Eye (tissue), 1 donor: ENCODE measurements around the gene TCOF1.
A peak's percentile ranks its signal among the peaks of the same experiment; 100 is the strongest.
"Not testable (repeated sequence)": the region's sequence is repeated elsewhere in the genome, so short reads cannot be mapped to it uniquely, and the experiment has no call there.

Source experiments
- DNase-seq: peaks from one replicate; pipeline ENCODE4 v3.0.0-alpha.2; 2015

TCOF1 gene

GRCh38 chr5:150407096-150407720 is 49.7 kb downstream of the TCOF1 start:
- DNase-seq, result no peak

- DNase-seq, result no peak
These were observed 50.9 kb downstream of the TCOF1 start for GRCh38 chr5:150408231-150408943.

GRCh38 chr5:150409638-150410523 is 52.4 kb downstream of the TCOF1 start:
- DNase-seq, result peak; percentile 93

- peak; percentile 88 for DNase-seq
These were observed 53.2 kb downstream of the TCOF1 start for GRCh38 chr5:150410524-150411244.

- no peak for DNase-seq
These were observed 53.9 kb downstream of the TCOF1 start for GRCh38 chr5:150411245-150411979.

- DNase-seq, result peak; percentile 83
These were observed 55.0 kb downstream of the TCOF1 start, which contains the start of gene CD74 for GRCh38 chr5:150412319-150413175. CD74 (minus strand) TSS chr5:150412910; CDS start chr5:150412749, 161 bp downstream.

- DNase-seq, result no peak
These were observed 55.8 kb downstream of the TCOF1 start for GRCh38 chr5:150413176-150413901.

- not testable (repeated sequence) for DNase-seq
These were observed 56.6 kb downstream of the TCOF1 start for GRCh38 chr5:150413902-150414790.

GRCh38 chr5:150419630-150420270 is 62.3 kb downstream of the TCOF1 start:
- DNase-seq, result no peak

GRCh38 chr5:150422075-150422474 is 64.6 kb downstream of the TCOF1 start:
- DNase-seq, result no peak

- DNase-seq, result no peak
These were observed 65.3 kb downstream of the TCOF1 start for GRCh38 chr5:150422758-150423157.

- DNase-seq, result not testable (repeated sequence)
These were observed 68.7 kb downstream of the TCOF1 start for GRCh38 chr5:150426165-150426564.

GRCh38 chr5:150428106-150428876 is 70.8 kb downstream of the TCOF1 start:
- DNase-seq, result peak; percentile 17

GRCh38 chr5:150428978-150429377 is 71.5 kb downstream of the TCOF1 start:
- DNase-seq, result no peak

GRCh38 chr5:150429410-150429873 is 71.9 kb downstream of the TCOF1 start:
- DNase-seq, result no peak

GRCh38 chr5:150431048-150431447 is 73.6 kb downstream of the TCOF1 start:
- DNase-seq, result no peak

GRCh38 chr5:150431574-150431973 is 74.1 kb downstream of the TCOF1 start:
- DNase-seq, result no peak

- peak; percentile 48 for DNase-seq
These were observed 77.0 kb downstream of the TCOF1 start for GRCh38 chr5:150434464-150434863.
